Activated effector memory CD4-positive, alpha-beta T cell treated with anti-CD3 and anti-CD28 coated beads, Interleukin-2, amount 50 U/mL, for 16 hours (primary cell): Measurements from ENCODE around the gene GFOD1.
"Not testable (repeated sequence)": the region's sequence is repeated elsewhere in the genome, so short reads cannot be mapped to it uniquely, and the experiment has no call there.

ENCODE experiments used
- DNase-seq: peaks from one replicate; pipeline ENCODE4 v3.0.0-alpha.2; 2020

Gene GFOD1

GRCh38 chr6:13348334-13349113, 138.9 kb downstream of the GFOD1 start:
- no peak for DNase-seq

- no peak for DNase-seq
These were observed 141.2 kb downstream of the GFOD1 start for GRCh38 chr6:13346245-13346644.

GRCh38 chr6:13342414-13343019, 144.9 kb downstream of the GFOD1 start:
- no peak for DNase-seq

GRCh38 chr6:13339863-13340630, 147.4 kb downstream of the GFOD1 start:
- DNase-seq: no peak

- DNase-seq: no peak
These were observed 149.4 kb downstream of the GFOD1 start for GRCh38 chr6:13338038-13338437.

GRCh38 chr6:13336553-13336952, 150.8 kb downstream of the GFOD1 start:
- DNase-seq: peak; percentile 92

GRCh38 chr6:13334953-13335352, 152.4 kb downstream of the GFOD1 start:
- no peak for DNase-seq

- DNase-seq: no peak
These were observed 155.1 kb downstream of the GFOD1 start for GRCh38 chr6:13332349-13332706.

GRCh38 chr6:13331516-13332348, 155.7 kb downstream of the GFOD1 start:
- DNase-seq: no peak

- DNase-seq: no peak
These were observed 158.6 kb downstream of the GFOD1 start for GRCh38 chr6:13328875-13329183.

GRCh38 chr6:13328076-13328874, 159.1 kb downstream of the GFOD1 start, which contains the start of gene TBC1D7:
Gene TBC1D7, minus strand, starts transcription at chr6:13328537. Its CDS starts 1,639 bp downstream, at chr6:13326898.
- peak; percentile 97 for DNase-seq

GRCh38 chr6:13327691-13328075, 159.7 kb downstream of the GFOD1 start:
- no peak for DNase-seq

GRCh38 chr6:13326031-13326586, 161.3 kb downstream of the GFOD1 start:
- not testable (repeated sequence) for DNase-seq

GRCh38 chr6:13319891-13320564, 167.4 kb downstream of the GFOD1 start:
- DNase-seq: no peak

- DNase-seq: no peak
These were observed 168.6 kb downstream of the GFOD1 start for GRCh38 chr6:13318821-13319220.

- DNase-seq: no peak
These were observed 171.5 kb downstream of the GFOD1 start for GRCh38 chr6:13315896-13316295.

GRCh38 chr6:13314806-13315205, 172.6 kb downstream of the GFOD1 start:
- no peak for DNase-seq

- DNase-seq: no peak
These were observed 176.2 kb downstream of the GFOD1 start for GRCh38 chr6:13311155-13311554.

- no peak for DNase-seq
These were observed 179.1 kb downstream of the GFOD1 start for GRCh38 chr6:13308332-13308731.
